HEK293 (cell line): ENCODE data around the gene ZNF775.

Experiments
- CTCF ChIA-PET: fragments of 350-600 bp; formaldehyde crosslinking; extraction: SDS; loops from one replicate; lab custom pipeline; 2021; ENCODE audit warnings: antibody characterized with exemption; lab: Yijun Ruan, JAX
- POLR2A ChIA-PET: fragments of 300-600 bp; formaldehyde crosslinking; extraction: SDS; loops from one replicate; lab custom pipeline; 2020; ENCODE audit warnings: antibody characterized with exemption, inconsistent platforms; lab: Yijun Ruan, JAX
- H3K27ac ChIP-seq: fragments of 200-500 bp; sonication (Bioruptor generic); 2 replicates; pipeline ENCODE4 v1.5.1; 2014; ENCODE audit warnings: low read depth, low read length, control low read depth, inconsistent platforms; ENCODE audit errors: extremely low read depth
- H3K36me3 ChIP-seq, 2 experiments: fragments of 200-500 bp in 1 of 2; sonication (Bioruptor generic) in 1 of 2; 1 replicate in 1 of 2; 2 replicates in 1 of 2; pipeline ENCODE4 v1.5.1; 2014 to 2017; ENCODE audit warnings: inconsistent platforms in 2 of 2, low read length in 2 of 2; ENCODE audit not compliant: control insufficient read depth in 2 of 2, insufficient read depth in 1 of 2
- H3K4me1 ChIP-seq: fragments of 200-500 bp; sonication (Bioruptor generic); 2 replicates; pipeline ENCODE4 v1.5.1; 2014; ENCODE audit warnings: mild to moderate bottlenecking, low read length, inconsistent platforms; ENCODE audit not compliant: control insufficient read depth, insufficient read depth
- H3K4me3 ChIP-seq: 2 replicates; pipeline ENCODE4 v1.5.1; 2011; ENCODE audit warnings: low read depth, mild to moderate bottlenecking, control low read depth, low read length, moderate library complexity
- H3K9me3 ChIP-seq: fragments of 200-500 bp; sonication (Bioruptor generic); 2 replicates; pipeline ENCODE4 v1.5.1; 2014; ENCODE audit warnings: low read depth, low read length, inconsistent platforms; ENCODE audit not compliant: control insufficient read depth, insufficient read depth
- GLI4 ChIP-seq: fragments of 450-650 bp; formaldehyde crosslinking; IDR thresholded peaks from 2 replicates; pipeline ENCODE4 v1.5.1; 2016; ENCODE audit warnings: missing biosample characterization, missing genetic modification characterization
- KLF1 ChIP-seq: fragments of 450-650 bp; formaldehyde crosslinking; IDR thresholded peaks from 2 replicates; pipeline ENCODE4 v1.5.1; 2016; ENCODE audit warnings: missing biosample characterization, missing genetic modification characterization
- KLF8 ChIP-seq: fragments of 450-650 bp; formaldehyde crosslinking; IDR thresholded peaks from 2 replicates; pipeline ENCODE4 v1.5.1; 2016; ENCODE audit warnings: missing biosample characterization, missing genetic modification characterization
- MYNN ChIP-seq: fragments of 450-650 bp; formaldehyde crosslinking; IDR thresholded peaks from 2 replicates; pipeline ENCODE4 v1.5.1; 2016; ENCODE audit warnings: missing biosample characterization, missing genetic modification characterization, borderline replicate concordance
- ZBTB20 ChIP-seq: fragments of 450-650 bp; formaldehyde crosslinking; IDR thresholded peaks from 2 replicates; pipeline ENCODE4 v1.5.1; 2016; ENCODE audit warnings: missing biosample characterization, missing genetic modification characterization
- ZFP37 ChIP-seq: fragments of 450-650 bp; formaldehyde crosslinking; IDR thresholded peaks from 2 replicates; pipeline ENCODE4 v1.5.1; 2016; ENCODE audit warnings: missing biosample characterization, missing genetic modification characterization
- ZFP41 ChIP-seq: fragments of 450-650 bp; formaldehyde crosslinking; IDR thresholded peaks from 2 replicates; pipeline ENCODE4 v1.5.1; 2016; ENCODE audit warnings: missing biosample characterization, missing genetic modification characterization, borderline replicate concordance
- ZNF175 ChIP-seq: fragments of 450-650 bp; formaldehyde crosslinking; IDR thresholded peaks from 2 replicates; pipeline ENCODE4 v1.5.1; 2016; ENCODE audit warnings: missing biosample characterization, missing genetic modification characterization
- ZNF19 ChIP-seq: fragments of 450-650 bp; formaldehyde crosslinking; IDR thresholded peaks from 2 replicates; pipeline ENCODE4; 2016; ENCODE audit warnings: missing biosample characterization, missing genetic modification characterization, low read depth
- ZNF239 ChIP-seq: fragments of 450-650 bp; formaldehyde crosslinking; IDR thresholded peaks from 2 replicates; pipeline ENCODE4 v1.5.1; 2016; ENCODE audit warnings: missing biosample characterization, missing genetic modification characterization
- ZNF292 ChIP-seq: fragments of 450-650 bp; formaldehyde crosslinking; IDR thresholded peaks from 2 replicates; pipeline ENCODE4 v1.5.1; 2016; ENCODE audit warnings: low read depth, missing biosample characterization, missing genetic modification characterization, borderline replicate concordance
- ZNF366 ChIP-seq: fragments of 450-650 bp; formaldehyde crosslinking; conservative IDR thresholded peaks from 2 replicates; pipeline ENCODE4 v1.5.1; 2016; ENCODE audit warnings: missing biosample characterization, missing genetic modification characterization
- ZNF37A ChIP-seq: fragments of 450-650 bp; IDR thresholded peaks from 2 replicates; pipeline ENCODE4 v1.5.1; 2018; ENCODE audit warnings: missing biosample characterization, missing genetic modification characterization
- ZNF514 ChIP-seq: fragments of 450-650 bp; formaldehyde crosslinking; IDR thresholded peaks from 2 replicates; pipeline ENCODE4 v1.5.1; 2016; ENCODE audit warnings: missing biosample characterization, missing genetic modification characterization
- ZNF560 ChIP-seq: fragments of 450-650 bp; formaldehyde crosslinking; IDR thresholded peaks from 2 replicates; pipeline ENCODE4 v1.5.1; 2017; ENCODE audit warnings: missing biosample characterization, missing genetic modification characterization, borderline replicate concordance
- ZNF610 ChIP-seq: fragments of 450-650 bp; formaldehyde crosslinking; IDR thresholded peaks from 2 replicates; pipeline ENCODE4 v1.5.1; 2016; ENCODE audit warnings: missing biosample characterization, missing genetic modification characterization, borderline replicate concordance
- ZNF621 ChIP-seq: fragments of 450-650 bp; formaldehyde crosslinking; IDR thresholded peaks from 2 replicates; pipeline ENCODE4 v1.5.1; 2017; ENCODE audit warnings: missing biosample characterization, missing genetic modification characterization
- ZNF658 ChIP-seq: fragments of 450-650 bp; formaldehyde crosslinking; IDR thresholded peaks from 2 replicates; pipeline ENCODE4; 2016; ENCODE audit warnings: missing biosample characterization, missing genetic modification characterization
- ZNF664 ChIP-seq: fragments of 450-650 bp; formaldehyde crosslinking; IDR thresholded peaks from 2 replicates; pipeline ENCODE4 v1.5.1; 2016; ENCODE audit warnings: missing biosample characterization, missing genetic modification characterization
- ZNF768 ChIP-seq: fragments of 450-650 bp; formaldehyde crosslinking; IDR thresholded peaks from 2 replicates; pipeline ENCODE4 v1.5.1; 2018; ENCODE audit warnings: missing biosample characterization, mild to moderate bottlenecking, missing genetic modification characterization
- ZNF776 ChIP-seq: fragments of 450-650 bp; formaldehyde crosslinking; IDR thresholded peaks from 2 replicates; pipeline ENCODE4 v1.5.0; 2017; ENCODE audit warnings: missing biosample characterization, missing genetic modification characterization, borderline replicate concordance
- TF ChIP-seq, protein P1 (sequence below): fragments of 450-650 bp; formaldehyde crosslinking; conservative IDR thresholded peaks from 2 replicates; pipeline ENCODE4 v1.5.1; 2016; ENCODE audit warnings: low read depth, missing biosample characterization, missing genetic modification characterization
- TF ChIP-seq, protein P2 (sequence below): fragments of 450-650 bp; formaldehyde crosslinking; IDR thresholded peaks from 2 replicates; pipeline ENCODE4 v1.5.1; 2016; ENCODE audit warnings: missing biosample characterization, missing genetic modification characterization
- TF ChIP-seq, protein P3 (sequence below): fragments of 450-650 bp; formaldehyde crosslinking; IDR thresholded peaks from 2 replicates; pipeline ENCODE4 v1.5.1; 2017; ENCODE audit warnings: missing biosample characterization, missing genetic modification characterization
- TF ChIP-seq, protein P4 (sequence below): fragments of 450-650 bp; formaldehyde crosslinking; IDR thresholded peaks from 2 replicates; pipeline ENCODE4 v1.5.1; 2017; ENCODE audit warnings: missing biosample characterization, missing genetic modification characterization

Gene ZNF775

DNA sequence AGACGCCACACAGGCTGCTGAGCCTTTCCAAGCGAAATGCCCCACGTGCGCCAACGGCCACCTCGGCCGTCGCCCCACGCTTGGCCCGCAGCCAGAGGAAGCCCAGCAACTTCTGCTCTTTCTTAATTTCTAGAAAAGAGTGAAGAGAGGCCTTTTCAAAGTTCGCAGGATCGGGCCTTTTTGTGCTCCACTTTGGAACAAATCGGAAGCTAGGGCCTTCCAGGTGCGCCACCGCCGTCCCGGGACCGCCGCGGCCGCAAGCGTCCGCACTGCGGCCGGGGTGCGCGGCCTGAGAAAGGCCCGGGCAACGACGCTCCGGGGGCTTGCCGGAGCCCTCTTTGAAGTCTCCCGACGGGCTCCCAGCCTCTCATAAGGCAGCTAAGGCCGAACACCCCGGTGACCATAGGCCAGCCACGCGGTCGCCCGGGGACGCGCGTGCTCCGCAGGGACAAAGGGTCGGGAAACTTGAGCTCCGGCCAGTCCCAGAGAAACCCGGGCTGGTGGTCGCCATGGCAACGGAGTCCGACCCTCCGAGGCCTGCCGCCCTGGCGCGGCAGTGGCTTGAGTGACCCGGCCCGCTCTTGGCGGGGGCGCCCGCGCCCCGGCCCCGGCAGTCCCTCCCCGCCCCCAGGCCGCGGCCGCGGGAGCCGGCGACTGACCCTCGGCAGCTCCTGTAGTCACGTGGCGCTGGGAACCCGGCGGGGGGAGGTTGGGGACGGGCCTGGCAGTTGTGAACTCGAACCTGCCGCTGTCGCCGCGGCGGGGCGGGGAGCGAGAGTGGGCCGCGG is 10.8 kb upstream of the ZNF775 start, which contains the start of gene REPIN1:
TSS of gene REPIN1 (plus strand) at position 727 of the 788 bp plus-strand sequence. CDS start 890 bp downstream, outside the sequence.
- POLR2A ChIA-PET: interaction anchor here (0.6 to 2.5 kb wide), 9 partner anchors 10 to 55 kb away, joined by 3 to 18 read pairs (median 4); no protein-coding TSS in a partner anchor
- Histone ChIP-seq H3K27ac (peak within 1 kb of the TSS; percentile 74), H3K36me3 (peaks cover 0 to 39% of the 10 kb centered on the region in 2 experiments; a peak in 1 of 3 replicates), H3K4me1 (no peaks in the 10 kb centered on the region), H3K4me3 (peak within 1 kb of the TSS; percentile 89), H3K9me3 (no peaks in the 10 kb centered on the region)
- CTCF ChIA-PET: interaction anchor here (0.8 to 0.9 kb wide), 2 partner anchors 11 to 37 kb away, joined by 3 to 4 read pairs; a partner anchor contains a TSS
- TF ChIP-seq KLF1: no peak
- TF ChIP-seq ZNF658 (tag by site-specific recombination): no peak
- no peak for TF ChIP-seq ZNF664 (tag by site-specific recombination)
- TF ChIP-seq ZNF366 (tag by site-specific recombination): 0 out of 2 replicates have a peak, but pooled peaks have one; percentile 31
- TF ChIP-seq, protein P1, sequence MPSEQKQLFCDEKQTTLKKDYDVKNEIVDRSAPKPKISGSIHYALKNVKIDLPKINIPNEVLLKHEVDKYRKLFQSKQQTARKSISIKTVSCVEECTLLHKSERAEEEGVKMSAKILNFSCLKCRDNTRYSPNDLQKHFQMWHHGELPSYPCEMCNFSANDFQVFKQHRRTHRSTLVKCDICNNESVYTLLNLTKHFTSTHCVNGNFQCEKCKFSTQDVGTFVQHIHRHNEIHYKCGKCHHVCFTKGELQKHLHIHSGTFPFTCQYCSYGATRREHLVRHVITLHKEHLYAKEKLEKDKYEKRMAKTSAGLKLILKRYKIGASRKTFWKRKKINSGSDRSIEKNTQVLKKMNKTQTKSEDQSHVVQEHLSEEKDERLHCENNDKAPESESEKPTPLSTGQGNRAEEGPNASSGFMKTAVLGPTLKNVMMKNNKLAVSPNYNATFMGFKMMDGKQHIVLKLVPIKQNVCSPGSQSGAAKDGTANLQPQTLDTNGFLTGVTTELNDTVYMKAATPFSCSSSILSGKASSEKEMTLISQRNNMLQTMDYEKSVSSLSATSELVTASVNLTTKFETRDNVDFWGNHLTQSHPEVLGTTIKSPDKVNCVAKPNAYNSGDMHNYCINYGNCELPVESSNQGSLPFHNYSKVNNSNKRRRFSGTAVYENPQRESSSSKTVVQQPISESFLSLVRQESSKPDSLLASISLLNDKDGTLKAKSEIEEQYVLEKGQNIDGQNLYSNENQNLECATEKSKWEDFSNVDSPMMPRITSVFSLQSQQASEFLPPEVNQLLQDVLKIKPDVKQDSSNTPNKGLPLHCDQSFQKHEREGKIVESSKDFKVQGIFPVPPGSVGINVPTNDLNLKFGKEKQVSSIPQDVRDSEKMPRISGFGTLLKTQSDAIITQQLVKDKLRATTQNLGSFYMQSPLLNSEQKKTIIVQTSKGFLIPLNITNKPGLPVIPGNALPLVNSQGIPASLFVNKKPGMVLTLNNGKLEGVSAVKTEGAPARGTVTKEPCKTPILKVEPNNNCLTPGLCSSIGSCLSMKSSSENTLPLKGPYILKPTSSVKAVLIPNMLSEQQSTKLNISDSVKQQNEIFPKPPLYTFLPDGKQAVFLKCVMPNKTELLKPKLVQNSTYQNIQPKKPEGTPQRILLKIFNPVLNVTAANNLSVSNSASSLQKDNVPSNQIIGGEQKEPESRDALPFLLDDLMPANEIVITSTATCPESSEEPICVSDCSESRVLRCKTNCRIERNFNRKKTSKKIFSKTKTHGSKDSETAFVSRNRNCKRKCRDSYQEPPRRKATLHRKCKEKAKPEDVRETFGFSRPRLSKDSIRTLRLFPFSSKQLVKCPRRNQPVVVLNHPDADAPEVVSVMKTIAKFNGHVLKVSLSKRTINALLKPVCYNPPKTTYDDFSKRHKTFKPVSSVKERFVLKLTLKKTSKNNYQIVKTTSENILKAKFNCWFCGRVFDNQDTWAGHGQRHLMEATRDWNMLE: no peak
- TF ChIP-seq, protein P2, sequence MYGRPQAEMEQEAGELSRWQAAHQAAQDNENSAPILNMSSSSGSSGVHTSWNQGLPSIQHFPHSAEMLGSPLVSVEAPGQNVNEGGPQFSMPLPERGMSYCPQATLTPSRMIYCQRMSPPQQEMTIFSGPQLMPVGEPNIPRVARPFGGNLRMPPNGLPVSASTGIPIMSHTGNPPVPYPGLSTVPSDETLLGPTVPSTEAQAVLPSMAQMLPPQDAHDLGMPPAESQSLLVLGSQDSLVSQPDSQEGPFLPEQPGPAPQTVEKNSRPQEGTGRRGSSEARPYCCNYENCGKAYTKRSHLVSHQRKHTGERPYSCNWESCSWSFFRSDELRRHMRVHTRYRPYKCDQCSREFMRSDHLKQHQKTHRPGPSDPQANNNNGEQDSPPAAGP (tag by site-specific recombination): peak; percentile 38; the same call in 1 of the 2 replicates
- no peak for TF ChIP-seq ZNF610 (tag by site-specific recombination)
- no peak for TF ChIP-seq ZNF621 (tag by site-specific recombination)
- TF ChIP-seq ZNF19 (tag by site-specific recombination): no peak
- no peak for TF ChIP-seq ZNF514 (tag by site-specific recombination)
- no peak for TF ChIP-seq ZNF560 (tag by site-specific recombination)
- TF ChIP-seq KLF8 (tag by site-specific recombination): peak; percentile 51; the same call in 1 of the 2 replicates
- no peak for TF ChIP-seq GLI4 (tag by site-specific recombination)
- TF ChIP-seq ZFP37 (tag by site-specific recombination): peak; percentile 63; the same call in 1 of the 2 replicates
- TF ChIP-seq ZFP41 (tag by site-specific recombination): no peak
- TF ChIP-seq ZNF37A: no peak
- TF ChIP-seq ZNF175 (tag by site-specific recombination): no peak
- TF ChIP-seq ZNF239 (tag by site-specific recombination): no peak
- TF ChIP-seq ZBTB20 (tag by site-specific recombination): peak; percentile 80
- TF ChIP-seq ZNF292 (tag by site-specific recombination): no peak
- TF ChIP-seq, protein P3, sequence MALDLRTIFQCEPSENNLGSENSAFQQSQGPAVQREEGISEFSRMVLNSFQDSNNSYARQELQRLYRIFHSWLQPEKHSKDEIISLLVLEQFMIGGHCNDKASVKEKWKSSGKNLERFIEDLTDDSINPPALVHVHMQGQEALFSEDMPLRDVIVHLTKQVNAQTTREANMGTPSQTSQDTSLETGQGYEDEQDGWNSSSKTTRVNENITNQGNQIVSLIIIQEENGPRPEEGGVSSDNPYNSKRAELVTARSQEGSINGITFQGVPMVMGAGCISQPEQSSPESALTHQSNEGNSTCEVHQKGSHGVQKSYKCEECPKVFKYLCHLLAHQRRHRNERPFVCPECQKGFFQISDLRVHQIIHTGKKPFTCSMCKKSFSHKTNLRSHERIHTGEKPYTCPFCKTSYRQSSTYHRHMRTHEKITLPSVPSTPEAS (tag by site-specific recombination): no peak
- peak; percentile 91; the same call in 1 of the 2 replicates for TF ChIP-seq ZNF768 (tag by site-specific recombination)
- TF ChIP-seq, protein P4, sequence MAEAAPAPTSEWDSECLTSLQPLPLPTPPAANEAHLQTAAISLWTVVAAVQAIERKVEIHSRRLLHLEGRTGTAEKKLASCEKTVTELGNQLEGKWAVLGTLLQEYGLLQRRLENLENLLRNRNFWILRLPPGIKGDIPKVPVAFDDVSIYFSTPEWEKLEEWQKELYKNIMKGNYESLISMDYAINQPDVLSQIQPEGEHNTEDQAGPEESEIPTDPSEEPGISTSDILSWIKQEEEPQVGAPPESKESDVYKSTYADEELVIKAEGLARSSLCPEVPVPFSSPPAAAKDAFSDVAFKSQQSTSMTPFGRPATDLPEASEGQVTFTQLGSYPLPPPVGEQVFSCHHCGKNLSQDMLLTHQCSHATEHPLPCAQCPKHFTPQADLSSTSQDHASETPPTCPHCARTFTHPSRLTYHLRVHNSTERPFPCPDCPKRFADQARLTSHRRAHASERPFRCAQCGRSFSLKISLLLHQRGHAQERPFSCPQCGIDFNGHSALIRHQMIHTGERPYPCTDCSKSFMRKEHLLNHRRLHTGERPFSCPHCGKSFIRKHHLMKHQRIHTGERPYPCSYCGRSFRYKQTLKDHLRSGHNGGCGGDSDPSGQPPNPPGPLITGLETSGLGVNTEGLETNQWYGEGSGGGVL (tag by site-specific recombination): peak; percentile 77
- TF ChIP-seq MYNN (tag by site-specific recombination): no peak
- TF ChIP-seq ZNF776 (tag by site-specific recombination): no peak
